Gastroesophageal sphincter (tissue), 3 donors: Measurements from ENCODE around the gene TNP2.
"Not testable (repeated sequence)": the region's sequence is repeated elsewhere in the genome, so short reads cannot be mapped to it uniquely, and the experiment has no call there.

Experiments used
- CTCF ChIP-seq, 4 experiments: fragments of 200-600 bp in 2 of 4; fragments of 450-650 bp in 2 of 4; sonication (generic) in 1 of 4; IDR thresholded peaks; one replicate each; pipeline ENCODE4 v1.5.1; 2017 to 2019; ENCODE audit warnings: antibody characterized with exemption in 4 of 4, mild to moderate bottlenecking in 2 of 4, moderate library complexity in 2 of 4
- POLR2A ChIP-seq, 2 donors: fragments of 450-650 bp; IDR thresholded peaks; one replicate each; pipeline ENCODE4 v1.6.1; 2017; ENCODE audit warnings: antibody characterized with exemption in 2 of 2, mild to moderate bottlenecking in 2 of 2, moderate library complexity in 1 of 2
- POLR2AphosphoS5 ChIP-seq: sonication (generic); formaldehyde crosslinking; IDR thresholded peaks from one replicate; pipeline ENCODE4 v1.6.1; 2017; ENCODE audit warnings: antibody characterized with exemption

GRCh38 chr16:11289696-11290095, 20.6 kb upstream of the TNP2 start:
- not testable (repeated sequence) for TF ChIP-seq CTCF (IDR thresholded peaks at IDR 0.05); POLR2A (IDR thresholded peaks at IDR 0.05); POLR2AphosphoS5
